ENCODE results near the gene CFAP61. TPM values are rescaled to one million over a fixed set of nuclear protein-coding genes. Genes with fewer than 3 reads are reported as not detected.

Gene CFAP61
- polyA plus RNA-seq, 1 of the 3 experiments (the other 2 are of a cell fraction): 0.26 TPM

- Histone ChIP-seq H3K27me3 (ENCODE audit: insufficient read depth) (no peaks in the 10 kb centered on the region; the same call in 1 of the 2 replicates), H2AFZ (ENCODE audit: low read depth) (no peak overlapping the region), H3F3A (replicated peaks; ENCODE audit: insufficient read depth) (no peaks in the 10 kb centered on the region), H3K4me1 (ENCODE audit: control insufficient read depth in 1 of 2, insufficient read depth in 2 of 2, low read depth in 1 of 2, low read length in 1 of 2) (peaks cover 0 to 13% of the 10 kb centered on the region in 2 experiments; a peak in 2 of 4 replicates), H3K9me3 (0 out of 2 replicates have a peak, but pooled peaks cover 4% of the 10 kb centered on the region), H3K79me2 (ENCODE audit: insufficient read depth) (no peaks in the 10 kb centered on the region), H3K9me2 (no peaks in the 10 kb centered on the region), H3K27ac (ENCODE audit: low read depth in 2 of 2, low read length in 1 of 2) (no peak overlapping the region), H3K9ac (no peak overlapping the region), H3K4me2 (no peak overlapping the region), H3K4me3 (ENCODE audit: low read depth in 2 of 2, low read length in 1 of 2) (no peak overlapping the region), H3K36me3 (replicated peaks in 1 of 2; ENCODE audit: control insufficient read depth in 1 of 2, insufficient read depth in 2 of 2, low read length in 1 of 2) (no peaks in the 10 kb centered on the region), H4K20me1 (ENCODE audit: insufficient read depth) (no peaks in the 10 kb centered on the region)
- ChIA-PET CTCF (interaction anchor here (0.7 kb wide), 1 partner anchor 67 kb away, joined by 3 read pairs; no protein-coding TSS in a partner anchor), POLR2A (no interaction called here)
- WGBS (ENCODE audit: low lambda C conversion rate): 39% methylated on average over 7 of the region's 7 CpGs
- no peak for DNase-seq
- no peak for TF ChIP-seq RCOR1 (IDR thresholded peaks at IDR 0.05; ENCODE audit: low read length)
- no peak for TF ChIP-seq MAX (IDR thresholded peaks at IDR 0.05; ENCODE audit: low read depth)
- TF ChIP-seq MXI1 (IDR thresholded peaks at IDR 0.05; ENCODE audit: low read depth, low read length): no peak
- no peak for TF ChIP-seq TEAD4 (IDR thresholded peaks at IDR 0.05; ENCODE audit: borderline replicate concordance, insufficient read depth)
- no peak for TF ChIP-seq IRF3 (IDR thresholded peaks at IDR 0.05; ENCODE audit: low read depth, low read length)
Measured at GRCh38 chr20:20343932-20344331, 291.6 kb downstream of the CFAP61 start.

- 38% methylated on average over 4 of the region's 4 CpGs for WGBS (ENCODE audit: low lambda C conversion rate)
Measured at GRCh38 chr20:20344476-20344875, 292.1 kb downstream of the CFAP61 start.

More at GRCh38 chr20:20344476-20344875, 292.1 kb downstream of the CFAP61 start:
- H3K4me3 ChIP-seq (ENCODE audit: low read depth in 2 of 2, low read length in 1 of 2): no peak overlapping the region
- no peaks in the 10 kb centered on the region for H3K36me3 ChIP-seq (replicated peaks in 1 of 2; ENCODE audit: control insufficient read depth in 1 of 2, insufficient read depth in 2 of 2, low read length in 1 of 2)
- no peak overlapping the region for H3K27ac ChIP-seq (ENCODE audit: low read depth in 2 of 2, low read length in 1 of 2)
- DNase-seq: no peak
- H3K9me3 ChIP-seq: 0 out of 2 replicates have a peak, but pooled peaks cover 4% of the 10 kb centered on the region
- H3K79me2 ChIP-seq (ENCODE audit: insufficient read depth): no peaks in the 10 kb centered on the region
- H3K9me2 ChIP-seq: no peaks in the 10 kb centered on the region
- no peak overlapping the region for H3K4me2 ChIP-seq
- no peaks in the 10 kb centered on the region; the same call in 1 of the 2 replicates for H3K27me3 ChIP-seq (ENCODE audit: insufficient read depth)
- TF ChIP-seq IRF3 (IDR thresholded peaks at IDR 0.05; ENCODE audit: low read depth, low read length) (no peak), USF2 (IDR thresholded peaks at IDR 0.05; ENCODE audit: borderline replicate concordance, low read depth, low read length) (no peak), TEAD4 (IDR thresholded peaks at IDR 0.05; ENCODE audit: borderline replicate concordance, insufficient read depth) (no peak), CHD2 (IDR thresholded peaks at IDR 0.05; ENCODE audit: low read length, partially characterized antibody) (no peak), FOXM1 (IDR thresholded peaks at IDR 0.05; ENCODE audit: low read depth) (no peak), PBX3 (IDR thresholded peaks at IDR 0.05) (no peak), NRF1 (IDR thresholded peaks at IDR 0.05; ENCODE audit: low read depth, low read length) (no peak), CTCF (IDR thresholded peaks at IDR 0.05) (no peak), FOXJ3 (CRISPR knock-in tag; IDR thresholded peaks at IDR 0.05) (no peak), EP300 (IDR thresholded peaks at IDR 0.05; ENCODE audit: borderline replicate concordance in 1 of 2, low read depth in 1 of 2, low read length in 1 of 2) (no peak), POLR2AphosphoS5 (IDR thresholded peaks at IDR 0.05; ENCODE audit: low read depth, low read length) (no peak), GABPA (IDR thresholded peaks at IDR 0.05; ENCODE audit: low read depth) (no peak)
- ChIA-PET POLR2A (no interaction called here), CTCF (no interaction called here)
- H4K20me1 ChIP-seq (ENCODE audit: insufficient read depth): no peaks in the 10 kb centered on the region
- no peak overlapping the region for H2AFZ ChIP-seq (ENCODE audit: low read depth)
- H3F3A ChIP-seq (replicated peaks; ENCODE audit: insufficient read depth): no peaks in the 10 kb centered on the region
- H3K9ac ChIP-seq: no peak overlapping the region
- peaks cover 0 to 13% of the 10 kb centered on the region in 2 experiments; a peak in 2 of 4 replicates for H3K4me1 ChIP-seq (ENCODE audit: control insufficient read depth in 1 of 2, insufficient read depth in 2 of 2, low read depth in 1 of 2, low read length in 1 of 2)
